Prostate gland (tissue), 2 donors: ENCODE results near the gene SDC3.

Source experiments
- POLR2A ChIP-seq: fragments of 450-650 bp; IDR thresholded peaks from one replicate; pipeline ENCODE4 v1.6.1; 2016; ENCODE audit warnings: antibody characterized with exemption, mild to moderate bottlenecking
- POLR2AphosphoS5 ChIP-seq: sonication (generic); formaldehyde crosslinking; IDR thresholded peaks from one replicate; pipeline ENCODE4 v1.6.1; 2017; ENCODE audit warnings: antibody characterized with exemption
- TF ChIP-seq, protein P1 (sequence below), 4 experiments: fragments of 200-600 bp in 2 of 4; fragments of 450-650 bp in 2 of 4; sonication (generic) in 2 of 4; IDR thresholded peaks; 1 replicate in 3 of 4; 2 replicates in 1 of 4; pipeline ENCODE4 v1.5.1; 2016 to 2019; ENCODE audit warnings: antibody characterized with exemption in 4 of 4, mild to moderate bottlenecking in 2 of 4, moderate library complexity in 2 of 4

DNA sequence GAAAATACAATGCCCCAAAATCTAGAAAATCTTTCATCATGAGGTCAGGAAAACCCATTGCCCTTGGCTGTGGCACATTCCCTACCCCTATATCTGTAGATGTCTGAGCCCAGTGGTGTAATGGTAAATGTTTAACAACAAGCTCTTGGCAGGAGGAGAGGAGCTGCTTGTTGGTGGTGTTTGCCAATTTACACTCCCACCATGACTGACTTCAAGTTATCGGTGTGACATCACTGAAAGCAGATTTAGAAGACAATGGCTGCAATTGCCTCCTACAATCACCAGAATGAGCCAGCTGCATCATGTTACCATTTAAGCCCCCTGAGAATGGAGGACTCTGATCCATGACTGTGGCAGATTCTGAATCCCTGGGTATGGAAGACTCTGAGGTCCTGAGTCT lies 70.9 kb downstream of the SDC3 start:
- TF ChIP-seq, protein P1, sequence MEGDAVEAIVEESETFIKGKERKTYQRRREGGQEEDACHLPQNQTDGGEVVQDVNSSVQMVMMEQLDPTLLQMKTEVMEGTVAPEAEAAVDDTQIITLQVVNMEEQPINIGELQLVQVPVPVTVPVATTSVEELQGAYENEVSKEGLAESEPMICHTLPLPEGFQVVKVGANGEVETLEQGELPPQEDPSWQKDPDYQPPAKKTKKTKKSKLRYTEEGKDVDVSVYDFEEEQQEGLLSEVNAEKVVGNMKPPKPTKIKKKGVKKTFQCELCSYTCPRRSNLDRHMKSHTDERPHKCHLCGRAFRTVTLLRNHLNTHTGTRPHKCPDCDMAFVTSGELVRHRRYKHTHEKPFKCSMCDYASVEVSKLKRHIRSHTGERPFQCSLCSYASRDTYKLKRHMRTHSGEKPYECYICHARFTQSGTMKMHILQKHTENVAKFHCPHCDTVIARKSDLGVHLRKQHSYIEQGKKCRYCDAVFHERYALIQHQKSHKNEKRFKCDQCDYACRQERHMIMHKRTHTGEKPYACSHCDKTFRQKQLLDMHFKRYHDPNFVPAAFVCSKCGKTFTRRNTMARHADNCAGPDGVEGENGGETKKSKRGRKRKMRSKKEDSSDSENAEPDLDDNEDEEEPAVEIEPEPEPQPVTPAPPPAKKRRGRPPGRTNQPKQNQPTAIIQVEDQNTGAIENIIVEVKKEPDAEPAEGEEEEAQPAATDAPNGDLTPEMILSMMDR (IDR thresholded peaks at IDR 0.05) = no peak
- no peak for TF ChIP-seq POLR2A
- no peak for TF ChIP-seq POLR2AphosphoS5
